GM23338 (cell line): ENCODE results near the gene RNF31. TPM values are rescaled to one million over a fixed set of nuclear protein-coding genes. Genes with fewer than 3 reads are reported as not detected.

Experiments
- ATAC-seq: fragments of 200-7000 bp; cut with Tn5 transposase; 3 replicates; pipeline ENCODE4 v1.9.1; 2020
- DNase-seq: peaks from one replicate; pipeline ENCODE4 v3.0.0-alpha.2; 2015; ENCODE audit warnings: low spot score
- H2AFZ ChIP-seq: fragments of 200-600 bp; sonication (generic); 2 replicates; pipeline ENCODE4 v1.8.0; 2016; ENCODE audit warnings: antibody characterized with exemption, mild to moderate bottlenecking, moderate library complexity
- H3F3A ChIP-seq: fragments of 200-600 bp; sonication (generic); replicated peaks from 2 replicates; pipeline ENCODE4 v1.8.0; 2017; ENCODE audit warnings: antibody characterized with exemption, mixed run types, low read depth
- H3K27ac ChIP-seq: fragments of 200-600 bp; sonication (generic); 2 replicates; pipeline ENCODE4 v1.6.1; 2016; ENCODE audit warnings: low read depth
- H3K27me3 ChIP-seq: fragments of 200-600 bp; sonication (generic); 2 replicates; pipeline ENCODE4 v1.8.0; 2016; ENCODE audit warnings: mild to moderate bottlenecking, mixed run types, moderate library complexity; ENCODE audit not compliant: insufficient read depth
- H3K36me3 ChIP-seq: fragments of 200-600 bp; sonication (generic); 2 replicates; pipeline ENCODE4 v1.8.0; 2016; ENCODE audit warnings: mild to moderate bottlenecking; ENCODE audit not compliant: insufficient read depth
- H3K4me1 ChIP-seq: fragments of 200-600 bp; sonication (generic); 2 replicates; pipeline ENCODE4 v1.8.0; 2016; ENCODE audit warnings: mild to moderate bottlenecking, moderate library complexity; ENCODE audit not compliant: insufficient read depth
- H3K4me2 ChIP-seq: fragments of 200-600 bp; sonication (generic); 2 replicates; pipeline ENCODE4 v1.7.1; 2017; ENCODE audit warnings: mixed run types
- H3K4me3 ChIP-seq: fragments of 200-600 bp; sonication (generic); 2 replicates; pipeline ENCODE4 v1.6.1; 2016; ENCODE audit warnings: mixed run types
- H3K79me2 ChIP-seq: fragments of 200-600 bp; sonication (generic); replicated peaks from 2 replicates; pipeline ENCODE4 v1.8.0; 2017; ENCODE audit warnings: mild to moderate bottlenecking; ENCODE audit not compliant: insufficient read depth
- H3K9me2 ChIP-seq: fragments of 200-600 bp; sonication (generic); 2 replicates; pipeline ENCODE4 v1.8.0; 2017; ENCODE audit not compliant: insufficient read depth
- H4K20me1 ChIP-seq: fragments of 200-600 bp; sonication (generic); replicated peaks from 2 replicates; pipeline ENCODE4 v1.8.0; 2017; ENCODE audit warnings: mild to moderate bottlenecking; ENCODE audit not compliant: insufficient read depth
- H3K27ac Mint-ChIP-seq: 2 replicates; pipeline ENCODE4 v1.8.0; 2020; ENCODE audit warnings: inconsistent platforms, mild to moderate bottlenecking, moderate library complexity, mixed read lengths
- H3K27me3 Mint-ChIP-seq: 3 replicates; pipeline ENCODE4 v1.8.0; 2022; ENCODE audit warnings: low read depth, mild to moderate bottlenecking, moderate library complexity, mixed read lengths, inconsistent platforms; ENCODE audit not compliant: insufficient read depth, poor library complexity
- H3K36me3 Mint-ChIP-seq: 3 replicates; pipeline ENCODE4 v1.8.0; 2021; ENCODE audit warnings: low read depth, mild to moderate bottlenecking, inconsistent platforms, moderate library complexity, mixed read lengths
- H3K4me1 Mint-ChIP-seq: 3 replicates; pipeline ENCODE4 v1.8.0; 2020; ENCODE audit warnings: mild to moderate bottlenecking, inconsistent platforms, mixed read lengths
- H3K4me3 Mint-ChIP-seq: 3 replicates; pipeline ENCODE4 v1.8.0; 2021; ENCODE audit warnings: moderate library complexity, mild to moderate bottlenecking, inconsistent platforms, mixed read lengths
- H3K9me3 Mint-ChIP-seq: 3 replicates; pipeline ENCODE4 v1.8.0; 2020; ENCODE audit warnings: moderate library complexity, mild to moderate bottlenecking, inconsistent platforms, mixed read lengths
- CREB1 ChIP-seq: fragments of 250-450 bp; sonication (Bioruptor Pico); IDR thresholded peaks from 2 replicates; pipeline ENCODE4 v1.5.0; 2020; ENCODE audit warnings: low read depth, mild to moderate bottlenecking, moderate library complexity
- ETS1 ChIP-seq: IDR thresholded peaks from 2 replicates; pipeline ENCODE4 v1.6.1; 2016; ENCODE audit warnings: antibody characterized with exemption
- EZH2 ChIP-seq: fragments of 200-600 bp; sonication (generic); IDR thresholded peaks from one replicate; pipeline ENCODE4 v1.8.0; 2017; ENCODE audit warnings: antibody characterized with exemption, mild to moderate bottlenecking, low read depth; ENCODE audit not compliant: unreplicated experiment
- JUNB ChIP-seq: IDR thresholded peaks from one replicate; pipeline ENCODE4 v1.6.1; 2016; ENCODE audit warnings: antibody characterized with exemption; ENCODE audit not compliant: unreplicated experiment
- NANOG ChIP-seq: IDR thresholded peaks from 2 replicates; pipeline ENCODE4 v1.6.1; 2016; ENCODE audit warnings: antibody characterized with exemption, borderline replicate concordance
- POLR2AphosphoS5 ChIP-seq: IDR thresholded peaks from 2 replicates; pipeline ENCODE4 v1.6.1; 2016; ENCODE audit warnings: antibody characterized with exemption, low read depth
- STAT1 ChIP-seq: IDR thresholded peaks from one replicate; pipeline ENCODE4 v1.6.1; 2016; ENCODE audit warnings: antibody characterized with exemption; ENCODE audit not compliant: unreplicated experiment
- ZNF114 ChIP-seq: fragments of 250-450 bp; sonication (Bioruptor Pico); IDR thresholded peaks from 2 replicates; pipeline ENCODE4 v1.5.0; 2020; ENCODE audit warnings: mild to moderate bottlenecking, moderate library complexity
- ZNF331 ChIP-seq: fragments of 250-450 bp; sonication (Bioruptor Pico); IDR thresholded peaks from 2 replicates; pipeline ENCODE4 v1.5.0; 2020; ENCODE audit warnings: low read depth, mild to moderate bottlenecking, moderate library complexity
- polyA plus RNA-seq: library from polyadenylated mRNA; unstranded; fragments of >200 nt; fragmentation: Nextera tagmentation; extraction: Ambion mirVana; gene quantifications from 2 replicates; pipeline ENCODE4 v1.2.1, GENCODE V29; 2016
- total RNA-seq: library from RNA; depleted of rRNA; stranded (reverse); fragments of >200 nt; shearing (Covaris generic); gene quantifications from 2 replicates; pipeline ENCODE4 v1.2.3, GENCODE V29; 2014
- TF ChIP-seq, protein P1 (sequence below): fragments of 250-450 bp; sonication (Bioruptor Pico); IDR thresholded peaks from 2 replicates; pipeline ENCODE4 v1.5.0; 2020; ENCODE audit warnings: mild to moderate bottlenecking, moderate library complexity
- TF ChIP-seq, protein P2 (sequence below): IDR thresholded peaks from one replicate; pipeline ENCODE4 v1.6.1; 2018; ENCODE audit warnings: antibody characterized with exemption; ENCODE audit not compliant: unreplicated experiment

Gene RNF31
- total and polyA plus RNA-seq, 2 experiments from 2014 or later = 54.8 to 87.4 TPM

DNA sequence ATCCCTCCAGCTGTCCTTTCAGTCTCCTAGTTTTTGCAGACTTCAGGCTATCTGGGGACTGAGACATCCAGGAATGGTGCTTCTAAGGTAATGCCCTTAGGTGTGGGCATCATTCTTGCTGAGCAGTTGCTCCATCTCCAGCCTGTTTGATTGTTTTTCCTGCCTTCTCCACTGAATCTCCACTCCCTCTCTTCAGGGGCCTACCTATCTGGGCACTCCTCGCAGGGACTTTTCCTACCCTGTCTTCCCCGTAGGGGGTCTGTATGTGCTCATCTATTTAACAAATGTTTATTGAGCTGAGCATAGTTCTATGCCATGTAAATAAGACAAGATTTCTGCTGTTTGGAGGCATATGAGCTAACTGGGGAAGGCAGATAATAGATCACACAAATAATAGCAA is 14.3 kb upstream of the RNF31 start:
- Mint-ChIP-seq H3K36me3 (peaks cover 8% of the 10 kb centered on the region), H3K27ac (no peak overlapping the region), H3K4me1 (peaks cover 27% of the 10 kb centered on the region), H3K9me3 (no peaks in the 10 kb centered on the region), H3K27me3 (peaks cover 14% of the 10 kb centered on the region), H3K4me3 (no peak overlapping the region; the same call in 2 of the 3 replicates)
- Histone ChIP-seq H3K79me2 (no peaks in the 10 kb centered on the region), H3K27ac (no peak overlapping the region), H3K36me3 (0 out of 2 replicates have a peak, but pooled peaks cover 4% of the 10 kb centered on the region), H3K4me1 (peaks cover 17% of the 10 kb centered on the region), H4K20me1 (no peaks in the 10 kb centered on the region), H3K27me3 (no peaks in the 10 kb centered on the region), H3F3A (peaks cover 22% of the 10 kb centered on the region), H3K4me3 (no peak overlapping the region), H3K4me2 (no peak overlapping the region), H2AFZ (no peak overlapping the region), H3K9me2 (no peaks in the 10 kb centered on the region)
- no peak for DNase-seq
- no peak for ATAC-seq
- TF ChIP-seq NANOG (no peak), POLR2AphosphoS5 (no peak), ETS1 (no peak), CREB1 (CRISPR knock-in tag) (no peak), ZNF331 (no peak), STAT1 (no peak), ZNF114 (CRISPR knock-in tag) (no peak), EZH2 (no peak), JUNB (no peak)
- TF ChIP-seq, protein P1, sequence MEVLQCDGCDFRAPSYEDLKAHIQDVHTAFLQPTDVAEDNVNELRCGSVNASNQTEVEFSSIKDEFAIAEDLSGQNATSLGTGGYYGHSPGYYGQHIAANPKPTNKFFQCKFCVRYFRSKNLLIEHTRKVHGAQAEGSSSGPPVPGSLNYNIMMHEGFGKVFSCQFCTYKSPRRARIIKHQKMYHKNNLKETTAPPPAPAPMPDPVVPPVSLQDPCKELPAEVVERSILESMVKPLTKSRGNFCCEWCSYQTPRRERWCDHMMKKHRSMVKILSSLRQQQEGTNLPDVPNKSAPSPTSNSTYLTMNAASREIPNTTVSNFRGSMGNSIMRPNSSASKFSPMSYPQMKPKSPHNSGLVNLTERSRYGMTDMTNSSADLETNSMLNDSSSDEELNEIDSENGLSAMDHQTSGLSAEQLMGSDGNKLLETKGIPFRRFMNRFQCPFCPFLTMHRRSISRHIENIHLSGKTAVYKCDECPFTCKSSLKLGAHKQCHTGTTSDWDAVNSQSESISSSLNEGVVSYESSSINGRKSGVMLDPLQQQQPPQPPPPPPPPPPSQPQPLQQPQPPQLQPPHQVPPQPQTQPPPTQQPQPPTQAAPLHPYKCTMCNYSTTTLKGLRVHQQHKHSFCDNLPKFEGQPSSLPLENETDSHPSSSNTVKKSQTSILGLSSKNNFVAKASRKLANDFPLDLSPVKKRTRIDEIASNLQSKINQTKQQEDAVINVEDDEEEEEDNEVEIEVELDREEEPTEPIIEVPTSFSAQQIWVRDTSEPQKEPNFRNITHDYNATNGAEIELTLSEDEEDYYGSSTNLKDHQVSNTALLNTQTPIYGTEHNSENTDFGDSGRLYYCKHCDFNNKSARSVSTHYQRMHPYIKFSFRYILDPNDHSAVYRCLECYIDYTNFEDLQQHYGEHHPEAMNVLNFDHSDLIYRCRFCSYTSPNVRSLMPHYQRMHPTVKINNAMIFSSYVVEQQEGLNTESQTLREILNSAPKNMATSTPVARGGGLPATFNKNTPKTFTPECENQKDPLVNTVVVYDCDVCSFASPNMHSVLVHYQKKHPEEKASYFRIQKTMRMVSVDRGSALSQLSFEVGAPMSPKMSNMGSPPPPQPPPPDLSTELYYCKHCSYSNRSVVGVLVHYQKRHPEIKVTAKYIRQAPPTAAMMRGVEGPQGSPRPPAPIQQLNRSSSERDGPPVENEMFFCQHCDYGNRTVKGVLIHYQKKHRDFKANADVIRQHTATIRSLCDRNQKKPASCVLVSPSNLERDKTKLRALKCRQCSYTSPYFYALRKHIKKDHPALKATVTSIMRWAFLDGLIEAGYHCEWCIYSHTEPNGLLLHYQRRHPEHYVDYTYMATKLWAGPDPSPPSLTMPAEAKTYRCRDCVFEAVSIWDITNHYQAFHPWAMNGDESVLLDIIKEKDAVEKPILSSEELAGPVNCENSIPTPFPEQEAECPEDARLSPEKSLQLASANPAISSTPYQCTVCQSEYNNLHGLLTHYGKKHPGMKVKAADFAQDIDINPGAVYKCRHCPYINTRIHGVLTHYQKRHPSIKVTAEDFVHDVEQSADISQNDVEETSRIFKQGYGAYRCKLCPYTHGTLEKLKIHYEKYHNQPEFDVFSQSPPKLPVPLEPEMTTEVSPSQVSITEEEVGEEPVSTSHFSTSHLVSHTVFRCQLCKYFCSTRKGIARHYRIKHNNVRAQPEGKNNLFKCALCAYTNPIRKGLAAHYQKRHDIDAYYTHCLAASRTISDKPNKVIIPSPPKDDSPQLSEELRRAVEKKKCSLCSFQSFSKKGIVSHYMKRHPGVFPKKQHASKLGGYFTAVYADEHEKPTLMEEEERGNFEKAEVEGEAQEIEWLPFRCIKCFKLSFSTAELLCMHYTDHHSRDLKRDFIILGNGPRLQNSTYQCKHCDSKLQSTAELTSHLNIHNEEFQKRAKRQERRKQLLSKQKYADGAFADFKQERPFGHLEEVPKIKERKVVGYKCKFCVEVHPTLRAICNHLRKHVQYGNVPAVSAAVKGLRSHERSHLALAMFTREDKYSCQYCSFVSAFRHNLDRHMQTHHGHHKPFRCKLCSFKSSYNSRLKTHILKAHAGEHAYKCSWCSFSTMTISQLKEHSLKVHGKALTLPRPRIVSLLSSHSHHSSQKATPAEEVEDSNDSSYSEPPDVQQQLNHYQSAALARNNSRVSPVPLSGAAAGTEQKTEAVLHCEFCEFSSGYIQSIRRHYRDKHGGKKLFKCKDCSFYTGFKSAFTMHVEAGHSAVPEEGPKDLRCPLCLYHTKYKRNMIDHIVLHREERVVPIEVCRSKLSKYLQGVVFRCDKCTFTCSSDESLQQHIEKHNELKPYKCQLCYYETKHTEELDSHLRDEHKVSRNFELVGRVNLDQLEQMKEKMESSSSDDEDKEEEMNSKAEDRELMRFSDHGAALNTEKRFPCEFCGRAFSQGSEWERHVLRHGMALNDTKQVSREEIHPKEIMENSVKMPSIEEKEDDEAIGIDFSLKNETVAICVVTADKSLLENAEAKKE (CRISPR knock-in tag) = no peak
- TF ChIP-seq, protein P2, sequence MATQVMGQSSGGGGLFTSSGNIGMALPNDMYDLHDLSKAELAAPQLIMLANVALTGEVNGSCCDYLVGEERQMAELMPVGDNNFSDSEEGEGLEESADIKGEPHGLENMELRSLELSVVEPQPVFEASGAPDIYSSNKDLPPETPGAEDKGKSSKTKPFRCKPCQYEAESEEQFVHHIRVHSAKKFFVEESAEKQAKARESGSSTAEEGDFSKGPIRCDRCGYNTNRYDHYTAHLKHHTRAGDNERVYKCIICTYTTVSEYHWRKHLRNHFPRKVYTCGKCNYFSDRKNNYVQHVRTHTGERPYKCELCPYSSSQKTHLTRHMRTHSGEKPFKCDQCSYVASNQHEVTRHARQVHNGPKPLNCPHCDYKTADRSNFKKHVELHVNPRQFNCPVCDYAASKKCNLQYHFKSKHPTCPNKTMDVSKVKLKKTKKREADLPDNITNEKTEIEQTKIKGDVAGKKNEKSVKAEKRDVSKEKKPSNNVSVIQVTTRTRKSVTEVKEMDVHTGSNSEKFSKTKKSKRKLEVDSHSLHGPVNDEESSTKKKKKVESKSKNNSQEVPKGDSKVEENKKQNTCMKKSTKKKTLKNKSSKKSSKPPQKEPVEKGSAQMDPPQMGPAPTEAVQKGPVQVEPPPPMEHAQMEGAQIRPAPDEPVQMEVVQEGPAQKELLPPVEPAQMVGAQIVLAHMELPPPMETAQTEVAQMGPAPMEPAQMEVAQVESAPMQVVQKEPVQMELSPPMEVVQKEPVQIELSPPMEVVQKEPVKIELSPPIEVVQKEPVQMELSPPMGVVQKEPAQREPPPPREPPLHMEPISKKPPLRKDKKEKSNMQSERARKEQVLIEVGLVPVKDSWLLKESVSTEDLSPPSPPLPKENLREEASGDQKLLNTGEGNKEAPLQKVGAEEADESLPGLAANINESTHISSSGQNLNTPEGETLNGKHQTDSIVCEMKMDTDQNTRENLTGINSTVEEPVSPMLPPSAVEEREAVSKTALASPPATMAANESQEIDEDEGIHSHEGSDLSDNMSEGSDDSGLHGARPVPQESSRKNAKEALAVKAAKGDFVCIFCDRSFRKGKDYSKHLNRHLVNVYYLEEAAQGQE = no peak
